ENCODE measurements around the gene DLL4.
A peak's percentile ranks its signal among the peaks of the same experiment; 100 is the strongest.

The DLL4 gene

GRCh38 chr15:40928821-40929659 is at the start of gene DLL4:
DLL4 (plus strand) TSS chr15:40929340; CDS start chr15:40929669, 329 bp downstream.
- peak; percentile 30 for DNase-seq

DNA sequence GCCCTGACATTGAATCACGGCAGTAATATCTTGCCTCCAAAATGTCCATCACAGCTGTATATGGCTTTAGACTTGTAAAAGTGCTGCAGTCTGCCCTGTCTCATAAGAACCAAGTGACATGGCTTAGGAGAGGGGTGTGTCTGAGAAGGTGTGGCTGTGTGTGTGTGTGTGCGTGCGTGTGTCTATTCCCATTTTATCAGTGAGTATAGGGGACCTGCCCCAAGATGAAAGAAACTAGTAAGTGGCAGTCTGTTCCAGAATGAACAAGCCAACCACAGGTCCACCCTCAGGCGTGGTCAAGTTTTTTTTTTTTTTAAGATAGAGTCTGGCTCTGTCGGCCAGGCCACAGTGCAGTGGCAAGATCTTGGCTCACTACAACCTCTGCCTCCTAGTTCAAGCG is 49.5 kb upstream of the DLL4 start:
- DNase-seq: no peak

DNA sequence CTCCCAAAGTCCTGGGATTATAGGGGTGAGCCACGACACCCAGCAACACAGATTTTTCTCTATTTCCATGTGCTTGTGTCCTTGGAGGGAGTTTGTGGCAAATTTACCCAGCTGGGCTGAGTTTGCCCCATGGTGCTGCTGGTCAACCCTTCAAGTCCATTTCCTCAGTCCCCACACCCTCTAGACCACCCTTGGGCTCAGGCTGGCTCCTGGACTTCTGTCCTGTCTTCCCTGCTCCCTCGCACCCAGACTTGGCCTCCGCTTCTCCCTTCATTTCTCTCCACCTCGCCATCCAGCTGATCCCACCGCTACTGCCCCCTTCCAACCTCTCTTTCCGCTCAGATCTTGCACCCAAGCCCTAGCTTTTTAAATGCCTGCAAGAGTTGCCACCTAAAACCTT is 47.8 kb upstream of the DLL4 start:
- no peak for DNase-seq

DNA sequence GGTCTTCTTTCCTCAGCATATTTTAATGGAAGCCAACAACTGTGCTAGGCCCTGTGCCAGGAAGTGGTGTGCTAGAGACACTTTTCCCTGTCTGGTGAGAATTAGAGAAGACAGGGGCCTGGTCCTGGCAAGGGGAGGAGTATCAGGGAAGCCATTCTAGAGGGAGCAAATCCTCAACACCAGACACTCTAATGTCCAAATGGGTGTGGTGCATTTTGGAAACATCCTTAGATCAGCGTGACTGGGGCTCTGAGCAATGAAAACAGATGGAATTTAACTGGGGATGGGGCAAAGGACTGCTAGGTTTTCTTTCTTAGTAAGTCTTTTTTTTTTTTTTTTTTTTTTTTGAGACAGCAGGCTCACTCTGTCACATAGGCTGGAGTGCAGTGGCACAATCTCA is 42.6 kb upstream of the DLL4 start:
- no peak for DNase-seq

DNA sequence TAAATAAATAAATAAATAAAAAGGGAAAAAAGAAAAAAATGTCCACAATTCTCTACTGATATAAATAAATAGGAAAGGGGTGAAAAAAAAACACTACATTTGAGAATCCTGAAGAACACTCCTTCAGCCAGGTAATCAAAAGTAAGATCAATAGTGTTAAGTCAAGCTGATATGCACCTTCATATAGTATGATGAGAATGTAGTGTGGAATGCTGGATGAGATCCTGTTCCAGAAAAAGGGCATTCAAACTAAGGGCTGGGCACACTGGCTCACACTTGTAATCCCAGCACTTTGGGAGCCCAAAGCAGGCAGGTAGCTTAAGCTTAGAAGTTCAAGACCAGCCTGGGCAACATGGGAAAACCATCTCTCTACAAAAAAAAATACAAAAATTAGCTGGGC is 40.0 kb upstream of the DLL4 start:
- DNase-seq: no peak

DNA sequence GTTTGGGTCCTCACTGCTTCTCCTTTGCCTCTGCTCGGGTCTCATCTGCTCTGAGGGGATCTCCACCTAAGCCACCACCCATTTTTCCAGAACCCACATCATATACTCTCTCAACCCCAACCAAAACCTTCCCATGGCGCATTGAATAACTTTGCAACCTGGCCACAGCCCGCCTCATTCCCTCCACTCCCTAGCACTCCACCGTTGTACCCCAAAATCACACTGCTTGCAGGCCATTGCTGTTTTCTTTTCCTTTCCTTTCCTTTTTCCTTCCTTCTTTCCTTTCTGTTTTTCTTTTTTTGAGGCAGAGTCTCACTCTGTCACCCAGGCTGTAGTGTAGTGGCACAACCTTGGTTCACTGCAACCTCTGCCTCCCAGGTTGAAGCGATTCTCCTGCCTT is 38.0 kb upstream of the DLL4 start:
- no peak for DNase-seq

DNA sequence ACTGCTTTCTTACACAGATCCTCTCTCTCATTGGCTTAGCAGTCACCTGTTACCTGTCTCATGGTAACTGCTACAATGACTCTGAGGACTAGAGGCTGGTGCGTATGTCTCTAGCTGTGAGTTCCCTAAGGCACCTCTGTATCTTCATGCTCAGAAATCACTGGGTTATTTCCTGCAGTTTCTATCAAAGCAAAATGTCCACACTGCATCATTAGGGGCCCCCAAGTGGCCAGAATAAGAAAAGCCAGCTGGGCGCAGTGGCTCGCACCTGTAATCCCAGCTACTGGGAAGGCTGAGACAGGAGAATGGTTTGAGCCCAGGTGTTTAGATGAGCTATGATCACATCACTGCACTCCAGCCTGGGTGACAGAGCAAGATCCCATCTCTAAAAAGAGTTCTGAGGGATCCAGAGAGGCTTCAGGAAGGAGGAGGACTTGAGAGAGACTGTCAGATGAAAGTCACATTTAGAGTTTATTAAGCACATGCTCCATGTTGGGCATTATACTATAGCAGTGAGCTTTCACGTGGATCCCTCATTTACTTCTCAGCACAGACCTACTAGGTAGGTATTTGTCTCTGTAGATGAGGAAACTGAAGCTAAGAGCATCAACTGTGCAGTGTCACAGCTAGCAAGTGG is 37.2 kb upstream of the DLL4 start:
- DNase-seq: peak; percentile 39

- DNase-seq: no peak
Observed at GRCh38 chr15:40892447-40893012, 36.6 kb upstream of the DLL4 start.

GRCh38 chr15:40893019-40893670 is 36.0 kb upstream of the DLL4 start:
- peak; percentile 43 for DNase-seq

DNA sequence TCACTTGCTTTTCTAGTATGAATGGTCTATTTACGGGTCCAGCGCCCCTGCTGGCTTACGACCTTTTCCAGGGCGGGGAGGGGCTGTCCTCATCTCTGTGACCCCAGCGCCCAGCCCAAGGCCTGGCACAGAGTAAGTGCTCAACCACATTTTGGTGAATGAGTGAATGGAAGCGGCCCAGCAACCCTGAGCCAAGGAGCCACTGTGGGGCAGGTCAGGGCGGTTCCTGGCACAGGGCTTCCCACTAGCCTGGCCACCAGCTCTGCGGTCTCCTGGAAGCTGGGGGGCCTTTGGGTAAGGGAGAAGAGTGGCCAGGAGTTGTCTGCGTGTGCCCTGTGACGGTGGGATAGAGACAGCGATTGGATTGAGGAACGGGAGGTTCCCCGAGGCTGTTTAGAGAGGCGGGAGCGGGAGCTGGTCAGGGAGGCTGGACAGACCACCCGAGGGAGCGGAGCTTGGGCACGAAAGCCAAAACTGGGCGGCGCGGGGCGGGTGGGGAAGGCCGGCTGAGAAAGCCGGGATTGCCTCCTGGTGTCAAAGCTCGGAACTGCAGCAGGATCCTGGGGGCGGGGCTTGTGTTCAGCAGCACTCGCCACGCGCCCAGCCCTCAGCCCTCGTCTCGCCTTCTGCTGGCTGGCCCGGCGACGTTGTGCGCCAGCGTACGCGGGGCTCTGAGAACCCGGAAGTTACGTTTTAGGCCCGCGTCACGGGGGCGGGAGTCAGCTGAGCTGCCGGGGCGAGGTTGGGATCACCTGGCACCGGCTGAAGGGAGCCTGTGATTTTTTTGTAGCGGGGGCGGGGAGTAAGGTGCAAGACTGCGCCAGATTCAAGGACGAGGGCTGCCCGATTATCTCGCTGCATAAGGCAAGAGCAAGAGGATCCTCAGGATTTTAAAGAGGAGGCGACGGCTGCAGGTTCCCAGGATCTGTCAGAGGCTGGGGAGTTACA is 35.1 kb upstream of the DLL4 start, which contains the start of gene VPS18:
Gene VPS18, plus strand, starts transcription at position 718 of the 948 bp plus-strand sequence. CDS start 319 bp downstream, outside the sequence.
- DNase-seq: peak; percentile 99

- peak; percentile 85 for DNase-seq
Observed at GRCh38 chr15:40894681-40895448, 34.3 kb upstream of the DLL4 start.

GRCh38 chr15:40899536-40900207 is 29.5 kb upstream of the DLL4 start:
- no peak for DNase-seq

GRCh38 chr15:40900256-40901052 is 28.7 kb upstream of the DLL4 start:
- DNase-seq: no peak

DNA sequence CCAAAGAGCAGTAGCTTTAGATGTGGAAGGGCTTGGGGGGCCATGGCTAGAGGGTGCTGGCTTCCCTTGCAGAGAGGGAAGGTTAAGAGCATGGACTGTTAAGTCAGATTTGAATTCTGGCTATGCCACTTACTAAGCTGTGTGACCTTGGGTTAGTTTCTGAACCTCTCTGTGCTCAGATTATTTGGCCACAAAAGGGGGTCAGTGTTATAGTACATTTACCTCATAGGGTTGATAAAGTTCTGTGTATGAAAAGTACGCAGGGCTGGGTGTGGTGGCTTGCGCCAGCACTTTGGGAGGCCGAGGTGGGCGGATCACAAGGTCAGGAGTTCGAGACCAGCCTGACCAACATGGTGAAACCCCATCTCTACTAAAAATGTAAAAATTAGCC is 28.1 kb upstream of the DLL4 start:
- DNase-seq: no peak

DNA sequence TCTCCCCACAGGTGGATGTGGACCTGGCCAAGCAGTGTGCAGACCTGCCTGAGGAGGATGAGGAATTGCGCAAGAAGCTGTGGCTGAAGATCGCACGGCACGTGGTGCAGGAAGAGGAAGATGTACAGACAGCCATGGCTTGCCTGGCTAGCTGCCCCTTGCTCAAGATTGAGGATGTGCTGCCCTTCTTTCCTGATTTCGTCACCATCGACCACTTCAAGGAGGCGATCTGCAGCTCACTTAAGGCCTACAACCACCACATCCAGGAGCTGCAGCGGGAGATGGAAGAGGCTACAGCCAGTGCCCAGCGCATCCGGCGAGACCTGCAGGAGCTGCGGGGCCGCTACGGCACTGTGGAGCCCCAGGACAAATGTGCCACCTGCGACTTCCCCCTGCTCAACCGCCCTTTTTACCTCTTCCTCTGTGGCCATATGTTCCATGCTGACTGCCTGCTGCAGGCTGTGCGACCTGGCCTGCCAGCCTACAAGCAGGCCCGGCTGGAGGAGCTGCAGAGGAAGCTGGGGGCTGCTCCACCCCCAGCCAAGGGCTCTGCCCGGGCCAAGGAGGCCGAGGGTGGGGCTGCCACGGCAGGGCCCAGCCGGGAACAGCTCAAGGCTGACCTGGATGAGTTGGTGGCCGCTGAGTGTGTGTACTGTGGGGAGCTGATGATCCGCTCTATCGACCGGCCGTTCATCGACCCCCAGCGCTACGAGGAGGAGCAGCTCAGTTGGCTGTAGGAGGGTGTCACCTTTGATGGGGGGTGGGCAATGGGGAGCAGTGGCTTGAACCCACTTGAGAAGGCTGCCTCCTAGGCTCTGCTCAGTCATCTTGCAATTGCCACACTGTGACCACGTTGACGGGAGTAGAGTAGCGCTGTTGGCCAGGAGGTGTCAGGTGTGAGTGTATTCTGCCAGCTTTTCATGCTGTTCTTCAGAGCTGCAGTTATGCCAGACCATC is 26.3 kb upstream of the DLL4 start:
- DNase-seq: peak; percentile 90

DNA sequence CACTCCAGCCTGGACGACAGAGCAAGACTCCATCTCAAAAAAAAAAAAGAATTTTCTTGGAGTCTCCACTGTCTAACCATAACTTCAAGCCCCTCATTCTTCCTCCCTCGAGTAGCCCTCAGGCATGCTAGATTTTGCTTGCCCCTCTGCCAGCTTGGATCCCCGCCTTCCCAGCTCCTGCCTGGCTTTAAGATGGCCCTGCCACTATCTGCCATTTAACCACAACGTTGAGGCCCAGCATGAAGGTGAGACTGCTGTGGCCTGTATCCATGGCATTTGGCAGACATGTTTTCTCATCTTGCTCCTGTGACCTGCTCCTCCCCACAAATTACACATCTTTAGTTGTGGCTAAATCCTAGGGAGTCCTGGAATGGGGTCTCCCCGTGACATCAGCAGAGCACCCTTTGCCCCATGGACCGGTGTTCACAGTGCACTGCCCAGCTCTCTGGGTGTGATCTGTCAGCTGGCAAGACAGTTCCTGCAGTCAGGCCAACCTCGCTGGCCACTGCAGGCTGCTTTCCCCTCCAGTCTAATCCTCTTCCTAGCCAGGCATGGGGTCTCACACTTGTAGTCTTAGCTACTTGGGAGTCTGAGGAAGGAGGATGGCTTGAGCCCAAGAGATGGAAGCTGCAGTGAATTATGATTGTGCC is 24.5 kb upstream of the DLL4 start:
- DNase-seq: no peak

GRCh38 chr15:40906091-40906990 is 22.8 kb upstream of the DLL4 start:
- peak; percentile 47 for DNase-seq

Data from inflammatory macrophage treated with lipopolysaccharide for 4 hours (primary cell).